Panc1 (cell line): ENCODE results near the gene SLC35F1.

Source experiments
- CTCF ChIP-seq: fragments of 450-650 bp; IDR thresholded peaks from 2 replicates; pipeline ENCODE4 v1.5.1; 2017; ENCODE audit warnings: mild to moderate bottlenecking
- POLR2AphosphoS5 ChIP-seq: IDR thresholded peaks from 2 replicates; pipeline ENCODE4 v1.6.1; 2012; ENCODE audit warnings: mild to moderate bottlenecking, low read depth, low read length, moderate library complexity
- SIN3A ChIP-seq: IDR thresholded peaks from 2 replicates; pipeline ENCODE4 v1.6.1; 2012; ENCODE audit warnings: low read depth, mild to moderate bottlenecking, low read length, moderate library complexity, borderline replicate concordance; ENCODE audit not compliant: insufficient read depth

GRCh38 chr6:117932001-117932400, 24.9 kb downstream of the SLC35F1 start:
- no peak for TF ChIP-seq CTCF
- no peak for TF ChIP-seq POLR2AphosphoS5
- TF ChIP-seq SIN3A = no peak
